ENCODE data around the gene TSNAX. TPM values are rescaled to one million over a fixed set of nuclear protein-coding genes. Genes with fewer than 3 reads are reported as not detected.

TSNAX gene
- total RNA-seq, 2 experiments from 2014 or later = 37.6 to 38.0 TPM

DNA sequence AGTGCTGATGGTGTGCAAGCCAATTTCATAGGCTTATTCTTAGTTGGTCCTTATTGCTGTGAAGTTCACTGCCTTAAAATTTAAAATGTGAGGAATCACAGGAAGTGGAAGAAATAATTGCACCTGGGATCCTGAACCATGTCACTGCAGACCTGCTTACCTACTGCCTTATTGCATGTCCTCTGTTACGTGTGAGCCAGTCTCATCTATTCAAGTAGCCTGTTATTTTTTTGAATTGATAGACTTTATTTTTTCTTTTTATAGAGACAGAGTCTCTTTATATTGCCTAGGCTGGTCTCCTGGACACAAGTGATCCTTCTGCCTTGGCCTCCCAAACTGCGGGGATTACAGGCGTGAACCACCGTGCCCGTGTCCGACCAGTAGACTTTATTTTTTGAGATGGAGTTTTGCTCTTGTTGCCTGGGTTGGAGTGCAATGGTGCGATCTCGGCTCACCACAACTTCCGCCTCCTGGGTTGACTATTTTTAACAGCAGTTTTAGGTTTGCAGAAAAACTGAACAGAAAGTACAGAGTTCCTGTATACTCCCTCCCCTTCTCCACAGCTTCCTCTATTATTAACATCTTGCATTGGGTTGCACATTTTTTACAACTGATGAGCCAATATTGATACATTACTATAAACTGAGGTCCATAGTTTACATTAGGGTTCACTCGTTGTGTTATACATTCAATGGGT, 84.1 kb downstream of the TSNAX start:
- TF ChIP-seq, protein P1, sequence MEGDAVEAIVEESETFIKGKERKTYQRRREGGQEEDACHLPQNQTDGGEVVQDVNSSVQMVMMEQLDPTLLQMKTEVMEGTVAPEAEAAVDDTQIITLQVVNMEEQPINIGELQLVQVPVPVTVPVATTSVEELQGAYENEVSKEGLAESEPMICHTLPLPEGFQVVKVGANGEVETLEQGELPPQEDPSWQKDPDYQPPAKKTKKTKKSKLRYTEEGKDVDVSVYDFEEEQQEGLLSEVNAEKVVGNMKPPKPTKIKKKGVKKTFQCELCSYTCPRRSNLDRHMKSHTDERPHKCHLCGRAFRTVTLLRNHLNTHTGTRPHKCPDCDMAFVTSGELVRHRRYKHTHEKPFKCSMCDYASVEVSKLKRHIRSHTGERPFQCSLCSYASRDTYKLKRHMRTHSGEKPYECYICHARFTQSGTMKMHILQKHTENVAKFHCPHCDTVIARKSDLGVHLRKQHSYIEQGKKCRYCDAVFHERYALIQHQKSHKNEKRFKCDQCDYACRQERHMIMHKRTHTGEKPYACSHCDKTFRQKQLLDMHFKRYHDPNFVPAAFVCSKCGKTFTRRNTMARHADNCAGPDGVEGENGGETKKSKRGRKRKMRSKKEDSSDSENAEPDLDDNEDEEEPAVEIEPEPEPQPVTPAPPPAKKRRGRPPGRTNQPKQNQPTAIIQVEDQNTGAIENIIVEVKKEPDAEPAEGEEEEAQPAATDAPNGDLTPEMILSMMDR (IDR thresholded peaks at IDR 0.05) = no peak
- DNase-seq (peak; percentile 77), ATAC-seq (peak; percentile 80)
- CTCF ChIA-PET = no interaction called here
- Mint-ChIP-seq H3K27me3 (no peaks in the 10 kb centered on the region), H3K9me3 (peaks cover 13% of the 10 kb centered on the region), H3K4me3 (peak overlapping the region; percentile 63), H3K4me1 (ENCODE audit: low read depth) (peaks cover 44% of the 10 kb centered on the region), H3K27ac (peak overlapping the region; percentile 89), H3K36me3 (ENCODE audit: low read depth) (peaks cover 13% of the 10 kb centered on the region)
- POLR2A ChIA-PET = interaction anchor here (1.0 to 1.6 kb wide), 3 partner anchors 14 to 263 kb away, joined by 3 read pairs; partner anchors contain the start of gene DISC1
- intact Hi-C loops (cut with micrococcal nuclease) = no loop called here

DNA sequence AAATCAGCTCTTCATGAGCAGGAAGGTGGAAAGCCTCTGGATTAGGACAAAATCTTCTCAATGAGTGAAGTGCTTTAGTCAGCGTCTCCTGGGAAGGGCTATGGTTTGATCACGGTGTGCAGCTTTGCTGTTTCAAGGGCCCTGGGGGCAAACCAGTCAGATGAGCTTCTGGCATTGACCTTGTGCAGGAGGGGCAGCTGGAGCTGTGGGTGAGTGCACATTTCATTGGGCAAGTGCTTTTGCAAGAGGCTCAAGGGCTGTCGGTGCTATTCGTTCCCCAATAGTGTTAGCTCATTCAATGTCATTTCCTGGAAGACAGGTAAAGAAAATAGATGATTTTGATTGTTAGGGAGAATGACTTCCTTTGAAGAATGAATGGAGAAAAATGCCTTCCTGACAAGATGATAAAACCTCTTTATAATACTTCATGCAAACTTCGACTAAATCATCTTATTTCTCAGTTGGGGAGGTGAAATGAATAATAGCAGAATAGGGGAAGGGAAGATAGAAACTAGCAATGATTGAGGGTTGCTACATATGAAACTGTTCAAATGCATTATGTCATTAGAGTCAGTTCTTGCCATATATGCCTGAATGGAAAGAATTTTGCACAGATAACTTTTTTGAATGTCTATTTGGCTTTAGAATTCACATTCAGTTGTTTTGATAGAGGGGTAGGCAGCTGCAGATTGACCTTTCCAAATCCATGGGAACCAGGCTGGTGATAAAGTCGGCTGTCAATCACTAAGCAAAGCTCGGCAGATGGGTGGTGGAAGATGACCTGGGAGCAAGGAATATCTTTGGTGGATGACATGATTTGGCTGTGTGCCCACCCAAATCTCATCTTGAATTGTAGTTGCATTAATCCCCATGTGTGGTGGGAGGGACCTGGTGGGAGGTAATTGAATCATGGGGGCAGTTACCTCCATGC, 85.2 kb downstream of the TSNAX start:
- TF ChIP-seq, protein P1 (IDR thresholded peaks at IDR 0.05) = no peak
- Mint-ChIP-seq H3K36me3 (ENCODE audit: low read depth) (peaks cover 13% of the 10 kb centered on the region), H3K4me3 (no peak overlapping the region), H3K27ac (peak overlapping the region; percentile 89), H3K4me1 (ENCODE audit: low read depth) (peaks cover 44% of the 10 kb centered on the region), H3K27me3 (no peaks in the 10 kb centered on the region), H3K9me3 (peaks cover 13% of the 10 kb centered on the region)
- ATAC-seq (no peak), DNase-seq (no peak)
- POLR2A ChIA-PET = interaction anchor here (0.8 to 1.3 kb wide), 2 partner anchors 12 to 276 kb away, joined by 3 read pairs; partner anchors contain the start of genes DISC1 and EXOC8
- CTCF ChIA-PET = interaction anchor here (1.0 to 1.5 kb wide), 2 partner anchors 13 to 252 kb away, joined by 3 read pairs; partner anchors contain the start of gene DISC1
- intact Hi-C loops (cut with micrococcal nuclease) = no loop called here

Other genes starting within 250 kb of the TSNAX start
- gene EXOC8, start 190.8 kb upstream of the TSNAX start, total RNA-seq = 10 to 100 TPM; 12.8 to 13.7 TPM
- 1 to 10 TPM; 6.8 to 7.7 TPM for gene SPRTN, start 190.4 kb upstream of the TSNAX start, total RNA-seq
- 10 to 100 TPM; 46.5 to 47.2 TPM for gene EGLN1, start 106.4 kb upstream of the TSNAX start, total RNA-seq
- 1 to 10 TPM; 3.5 to 5.0 TPM for gene DISC1, start 98.1 kb downstream of the TSNAX start, total RNA-seq